SK-N-SH treated with all-trans-retinoic acid at 6 μM for 48 hours (cell line): ENCODE results near the gene SEC11A.

Experiments used
- ATAC-seq: fragments of 200-7000 bp; cut with Tn5 transposase; 3 replicates; pipeline ENCODE4 v1.9.1; 2020; ENCODE audit warnings: mild to moderate bottlenecking, moderate library complexity
- ARNTL ChIP-seq: fragments of 450-650 bp; formaldehyde crosslinking; IDR thresholded peaks from 2 replicates; pipeline ENCODE4 v1.5.0; 2020; ENCODE audit warnings: low read depth, mild to moderate bottlenecking, moderate library complexity, borderline replicate concordance
- BACH2 ChIP-seq: fragments of 250-450 bp; sonication (Bioruptor Pico); IDR thresholded peaks from 2 replicates; pipeline ENCODE4 v1.9.0; 2021; ENCODE audit warnings: mild to moderate bottlenecking, borderline replicate concordance
- CREB5 ChIP-seq: fragments of 250-450 bp; sonication (Bioruptor Pico); IDR thresholded peaks from 2 replicates; pipeline ENCODE4 v1.5.1; 2020; ENCODE audit warnings: low read depth, mild to moderate bottlenecking, moderate library complexity
- CSDC2 ChIP-seq: fragments of 250-450 bp; sonication (Bioruptor Pico); IDR thresholded peaks from 2 replicates; pipeline ENCODE4 v1.5.0; 2020; ENCODE audit warnings: mild to moderate bottlenecking, moderate library complexity
- CSRNP3 ChIP-seq: fragments of 250-450 bp; sonication (Bioruptor Pico); IDR thresholded peaks from 2 replicates; pipeline ENCODE4 v1.5.1; 2021; ENCODE audit warnings: mild to moderate bottlenecking, moderate library complexity
- ESRRG ChIP-seq: fragments of 250-450 bp; sonication (Bioruptor Pico); IDR thresholded peaks from 2 replicates; pipeline ENCODE4 v1.6.1; 2021; ENCODE audit warnings: mild to moderate bottlenecking
- GLIS3 ChIP-seq: fragments of 250-450 bp; sonication (Bioruptor Pico); IDR thresholded peaks from 2 replicates; pipeline ENCODE4 v1.5.0; 2020; ENCODE audit warnings: mild to moderate bottlenecking, moderate library complexity
- ISL1 ChIP-seq: fragments of 250-450 bp; sonication (Bioruptor Pico); IDR thresholded peaks from 2 replicates; pipeline ENCODE4 v2.1.2; 2022; ENCODE audit warnings: mild to moderate bottlenecking, moderate library complexity
- OSR1 ChIP-seq: fragments of 250-450 bp; sonication (Bioruptor Pico); IDR thresholded peaks from 2 replicates; pipeline ENCODE4 v1.8.0; 2022; ENCODE audit warnings: moderate library complexity, mild to moderate bottlenecking, inconsistent platforms
- POU6F1 ChIP-seq: fragments of 250-450 bp; sonication (Bioruptor Pico); IDR thresholded peaks from 2 replicates; pipeline ENCODE4 v1.8.0; 2021; ENCODE audit warnings: low read depth, mild to moderate bottlenecking, moderate library complexity, borderline replicate concordance
- PPARA ChIP-seq: fragments of 250-450 bp; sonication (Bioruptor Pico); IDR thresholded peaks from 2 replicates; pipeline ENCODE4 v1.5.0; 2020; ENCODE audit warnings: mild to moderate bottlenecking, borderline replicate concordance
- RARB ChIP-seq: fragments of 250-450 bp; sonication (Bioruptor Pico); IDR thresholded peaks from 2 replicates; pipeline ENCODE4 v1.8.0; 2021; ENCODE audit warnings: mild to moderate bottlenecking, moderate library complexity
- SNAI2 ChIP-seq: fragments of 250-450 bp; sonication (Bioruptor Pico); IDR thresholded peaks from 2 replicates; pipeline ENCODE4 v1.5.0; 2020; ENCODE audit warnings: mild to moderate bottlenecking, moderate library complexity
- TCF4 ChIP-seq: fragments of 250-450 bp; sonication (Bioruptor Pico); IDR thresholded peaks from 2 replicates; pipeline ENCODE4 v1.8.0; 2021; ENCODE audit warnings: mild to moderate bottlenecking, moderate library complexity, borderline replicate concordance
- TOX ChIP-seq: fragments of 250-450 bp; sonication (Bioruptor Pico); IDR thresholded peaks from 2 replicates; pipeline ENCODE4 v1.8.0; 2021; ENCODE audit warnings: mild to moderate bottlenecking, moderate library complexity, borderline replicate concordance
- TSHZ2 ChIP-seq: fragments of 250-450 bp; sonication (Bioruptor Pico); IDR thresholded peaks from 2 replicates; pipeline ENCODE4 v1.5.0; 2020; ENCODE audit warnings: mild to moderate bottlenecking, moderate library complexity
- ZC3H10 ChIP-seq: fragments of 250-450 bp; sonication (Bioruptor Pico); IDR thresholded peaks from 2 replicates; pipeline ENCODE4 v1.5.1; 2021; ENCODE audit warnings: mild to moderate bottlenecking, moderate library complexity
- ZFP3 ChIP-seq: fragments of 250-450 bp; sonication (Bioruptor Pico); IDR thresholded peaks from 2 replicates; pipeline ENCODE4 v1.5.0; 2020; ENCODE audit warnings: mild to moderate bottlenecking, moderate library complexity
- ZFP30 ChIP-seq: fragments of 450-650 bp; formaldehyde crosslinking; IDR thresholded peaks from 2 replicates; pipeline ENCODE4 v1.5.0; 2022; ENCODE audit warnings: mild to moderate bottlenecking, moderate library complexity
- ZNF565 ChIP-seq: fragments of 450-650 bp; formaldehyde crosslinking; conservative IDR thresholded peaks from 2 replicates; pipeline ENCODE4 v1.5.0; 2020; ENCODE audit warnings: low read depth, mild to moderate bottlenecking, moderate library complexity
- ZNF70 ChIP-seq: fragments of 450-650 bp; formaldehyde crosslinking; IDR thresholded peaks from 2 replicates; pipeline ENCODE4 v1.5.0; 2020; ENCODE audit warnings: mild to moderate bottlenecking, moderate library complexity
- ZNF8 ChIP-seq: fragments of 450-650 bp; formaldehyde crosslinking; IDR thresholded peaks from 2 replicates; pipeline ENCODE4 v1.5.0; 2020; ENCODE audit warnings: mild to moderate bottlenecking, moderate library complexity

Gene SEC11A

GRCh38 chr15:84661001-84661400 is 54.9 kb downstream of the SEC11A start:
- TF ChIP-seq CSRNP3 (CRISPR knock-in tag) = no peak
- no peak for ATAC-seq

- no peak for ATAC-seq
- TF ChIP-seq TCF4 (CRISPR knock-in tag) = no peak
- TF ChIP-seq POU6F1 (CRISPR knock-in tag) = no peak
- TF ChIP-seq ZFP3 = no peak
- no peak for TF ChIP-seq ZC3H10 (CRISPR knock-in tag)
- TF ChIP-seq TOX = no peak
- no peak for TF ChIP-seq ZNF8 (CRISPR knock-in tag)
- no peak for TF ChIP-seq ZNF565
- no peak for TF ChIP-seq CSDC2
- TF ChIP-seq BACH2 (CRISPR knock-in tag) = no peak
- no peak for TF ChIP-seq ZFP30 (CRISPR knock-in tag)
- no peak for TF ChIP-seq SNAI2 (CRISPR knock-in tag)
- TF ChIP-seq GLIS3 = no peak
- TF ChIP-seq ZNF70 (CRISPR knock-in tag) = no peak
- TF ChIP-seq OSR1 (CRISPR knock-in tag) = no peak
These were observed 55.8 kb downstream of the SEC11A start for GRCh38 chr15:84659904-84660781.

GRCh38 chr15:84658788-84659411 is 57.0 kb downstream of the SEC11A start:
- TF ChIP-seq CSDC2 = no peak
- TF ChIP-seq GLIS3 = no peak
- TF ChIP-seq ZFP30 (CRISPR knock-in tag) = no peak
- no peak for TF ChIP-seq ZFP3
- TF ChIP-seq TOX = no peak
- no peak for TF ChIP-seq ESRRG (CRISPR knock-in tag)
- TF ChIP-seq ZNF70 (CRISPR knock-in tag) = no peak
- no peak for TF ChIP-seq ZNF565
- TF ChIP-seq PPARA (CRISPR knock-in tag) = no peak
- TF ChIP-seq BACH2 (CRISPR knock-in tag) = no peak
- TF ChIP-seq ARNTL (CRISPR knock-in tag) = no peak
- TF ChIP-seq TSHZ2 (CRISPR knock-in tag) = no peak
- no peak for TF ChIP-seq RARB (CRISPR knock-in tag)
- no peak for TF ChIP-seq ZNF8 (CRISPR knock-in tag)
- no peak for TF ChIP-seq TCF4 (CRISPR knock-in tag)
- TF ChIP-seq POU6F1 (CRISPR knock-in tag) = no peak
- no peak for TF ChIP-seq CREB5 (CRISPR knock-in tag)
- TF ChIP-seq ZC3H10 (CRISPR knock-in tag) = no peak
- no peak for TF ChIP-seq ISL1

More at GRCh38 chr15:84658788-84659411, 57.0 kb downstream of the SEC11A start:
- no peak for ATAC-seq
